Neural progenitor cell (in vitro differentiated cells): Measurements from ENCODE around the gene GCM1.

Experiments
- CTCF ChIP-seq: fragments of 200-600 bp; sonication (generic); IDR thresholded peaks from 2 replicates; pipeline ENCODE4 v1.5.1; 2017; ENCODE audit warnings: antibody characterized with exemption, mild to moderate bottlenecking
- EZH2 ChIP-seq: fragments of 200-600 bp; sonication (generic); IDR thresholded peaks from 2 replicates; pipeline ENCODE4 v1.6.1; 2017; ENCODE audit warnings: antibody characterized with exemption, mild to moderate bottlenecking, moderate library complexity
- EZH2phosphoT487 ChIP-seq: fragments of 200-600 bp; sonication (generic); IDR thresholded peaks from 2 replicates; pipeline ENCODE4 v1.6.1; 2017; ENCODE audit warnings: antibody characterized with exemption

GRCh38 chr6:53113742-53114141 lies 34.9 kb downstream of the GCM1 start:
- no peak for TF ChIP-seq CTCF
- TF ChIP-seq EZH2, result no peak
- TF ChIP-seq EZH2phosphoT487, result no peak
